ENCODE measurements around the gene VTCN1.

DNA sequence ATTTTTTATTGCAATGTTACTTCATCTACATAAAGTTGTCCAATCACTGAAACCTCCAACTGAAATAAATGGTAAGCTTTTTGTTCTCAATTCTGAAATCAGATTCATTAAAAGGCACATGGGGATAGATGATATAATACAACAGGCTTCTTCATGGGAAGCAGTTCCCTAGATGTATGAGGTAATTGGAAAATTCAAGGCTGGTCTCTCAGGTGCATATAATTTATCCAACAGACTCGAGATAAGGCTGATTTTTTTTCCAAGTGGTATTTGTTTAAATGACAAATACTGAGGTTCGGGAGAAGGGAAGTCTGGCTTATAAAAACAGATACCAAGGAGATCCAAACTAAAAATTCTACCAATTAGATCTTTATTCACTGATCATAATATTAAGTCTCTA, 103.4 kb downstream of the VTCN1 start:
- no peak for TF ChIP-seq POLR2AphosphoS5 (IDR thresholded peaks at IDR 0.05)
- TF ChIP-seq, protein P1, sequence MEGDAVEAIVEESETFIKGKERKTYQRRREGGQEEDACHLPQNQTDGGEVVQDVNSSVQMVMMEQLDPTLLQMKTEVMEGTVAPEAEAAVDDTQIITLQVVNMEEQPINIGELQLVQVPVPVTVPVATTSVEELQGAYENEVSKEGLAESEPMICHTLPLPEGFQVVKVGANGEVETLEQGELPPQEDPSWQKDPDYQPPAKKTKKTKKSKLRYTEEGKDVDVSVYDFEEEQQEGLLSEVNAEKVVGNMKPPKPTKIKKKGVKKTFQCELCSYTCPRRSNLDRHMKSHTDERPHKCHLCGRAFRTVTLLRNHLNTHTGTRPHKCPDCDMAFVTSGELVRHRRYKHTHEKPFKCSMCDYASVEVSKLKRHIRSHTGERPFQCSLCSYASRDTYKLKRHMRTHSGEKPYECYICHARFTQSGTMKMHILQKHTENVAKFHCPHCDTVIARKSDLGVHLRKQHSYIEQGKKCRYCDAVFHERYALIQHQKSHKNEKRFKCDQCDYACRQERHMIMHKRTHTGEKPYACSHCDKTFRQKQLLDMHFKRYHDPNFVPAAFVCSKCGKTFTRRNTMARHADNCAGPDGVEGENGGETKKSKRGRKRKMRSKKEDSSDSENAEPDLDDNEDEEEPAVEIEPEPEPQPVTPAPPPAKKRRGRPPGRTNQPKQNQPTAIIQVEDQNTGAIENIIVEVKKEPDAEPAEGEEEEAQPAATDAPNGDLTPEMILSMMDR (IDR thresholded peaks at IDR 0.05): no peak
- TF ChIP-seq POLR2A (IDR thresholded peaks at IDR 0.05): no peak
- TF ChIP-seq EP300 (IDR thresholded peaks at IDR 0.05): no peak
